ENCODE results near the gene UVSSA.
"Not testable (repeated sequence)": the region's sequence is repeated elsewhere in the genome, so short reads cannot be mapped to it uniquely, and the experiment has no call there.

The UVSSA gene

DNA sequence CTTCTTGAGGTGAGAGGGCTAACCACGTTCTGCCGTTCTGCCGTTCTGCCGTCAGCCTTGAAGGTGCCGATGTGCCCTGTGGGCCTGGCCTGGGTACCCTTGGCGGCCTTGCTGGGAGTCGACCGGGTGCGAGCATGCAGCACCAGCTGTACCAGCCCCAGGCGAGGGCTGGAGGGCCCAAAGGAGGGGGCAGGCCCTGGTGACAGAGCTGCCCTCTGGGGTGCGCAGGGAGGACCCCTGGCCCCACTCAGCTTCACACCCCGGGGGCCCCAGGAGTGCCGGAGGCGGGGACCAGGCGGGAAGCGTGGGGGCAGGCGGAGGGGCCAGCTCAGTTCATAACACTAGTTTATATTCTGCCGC lies 22.1 kb downstream of the UVSSA start:
- DNase-seq (ENCODE audit: insufficient read length, low spot score) (no peak), FAIRE-seq (no peak)
- TF ChIP-seq, protein P1, sequence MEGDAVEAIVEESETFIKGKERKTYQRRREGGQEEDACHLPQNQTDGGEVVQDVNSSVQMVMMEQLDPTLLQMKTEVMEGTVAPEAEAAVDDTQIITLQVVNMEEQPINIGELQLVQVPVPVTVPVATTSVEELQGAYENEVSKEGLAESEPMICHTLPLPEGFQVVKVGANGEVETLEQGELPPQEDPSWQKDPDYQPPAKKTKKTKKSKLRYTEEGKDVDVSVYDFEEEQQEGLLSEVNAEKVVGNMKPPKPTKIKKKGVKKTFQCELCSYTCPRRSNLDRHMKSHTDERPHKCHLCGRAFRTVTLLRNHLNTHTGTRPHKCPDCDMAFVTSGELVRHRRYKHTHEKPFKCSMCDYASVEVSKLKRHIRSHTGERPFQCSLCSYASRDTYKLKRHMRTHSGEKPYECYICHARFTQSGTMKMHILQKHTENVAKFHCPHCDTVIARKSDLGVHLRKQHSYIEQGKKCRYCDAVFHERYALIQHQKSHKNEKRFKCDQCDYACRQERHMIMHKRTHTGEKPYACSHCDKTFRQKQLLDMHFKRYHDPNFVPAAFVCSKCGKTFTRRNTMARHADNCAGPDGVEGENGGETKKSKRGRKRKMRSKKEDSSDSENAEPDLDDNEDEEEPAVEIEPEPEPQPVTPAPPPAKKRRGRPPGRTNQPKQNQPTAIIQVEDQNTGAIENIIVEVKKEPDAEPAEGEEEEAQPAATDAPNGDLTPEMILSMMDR (IDR thresholded peaks at IDR 0.05; ENCODE audit: insufficient read depth, missing control alignments), result no peak

DNA sequence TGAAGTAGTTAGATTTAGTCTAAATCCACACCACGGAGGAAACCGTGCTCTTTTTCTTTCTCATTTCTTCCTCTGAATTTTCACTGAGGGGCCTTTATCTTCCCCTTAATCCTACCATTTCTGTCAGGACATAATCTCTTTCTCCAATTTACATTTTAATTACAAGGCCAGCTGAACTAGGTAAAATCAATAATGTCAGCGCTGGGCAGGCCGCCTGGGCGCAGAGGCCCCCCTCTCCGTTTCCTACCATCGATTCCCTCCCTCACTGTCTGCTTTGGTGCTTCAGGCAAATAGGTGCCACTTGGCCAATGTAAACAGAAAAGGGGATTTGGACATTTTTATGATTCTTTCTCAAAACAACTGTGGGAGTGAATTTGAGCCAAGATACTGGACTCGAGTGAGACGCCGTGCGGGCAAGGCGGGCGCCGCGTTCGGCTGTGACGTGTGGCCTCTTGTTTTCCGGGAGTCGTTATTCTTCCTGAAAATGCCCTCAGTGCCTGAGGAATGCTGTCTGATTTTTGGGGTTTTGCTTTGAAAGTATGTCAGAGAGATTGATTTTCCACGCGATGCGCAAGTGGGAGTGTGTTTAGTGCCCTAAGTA lies 22.6 kb downstream of the UVSSA start:
- FAIRE-seq, result no peak
- TF ChIP-seq, protein P1 (IDR thresholded peaks at IDR 0.05; ENCODE audit: insufficient read depth, missing control alignments), result no peak
- no peak for DNase-seq (ENCODE audit: insufficient read length, low spot score)

DNA sequence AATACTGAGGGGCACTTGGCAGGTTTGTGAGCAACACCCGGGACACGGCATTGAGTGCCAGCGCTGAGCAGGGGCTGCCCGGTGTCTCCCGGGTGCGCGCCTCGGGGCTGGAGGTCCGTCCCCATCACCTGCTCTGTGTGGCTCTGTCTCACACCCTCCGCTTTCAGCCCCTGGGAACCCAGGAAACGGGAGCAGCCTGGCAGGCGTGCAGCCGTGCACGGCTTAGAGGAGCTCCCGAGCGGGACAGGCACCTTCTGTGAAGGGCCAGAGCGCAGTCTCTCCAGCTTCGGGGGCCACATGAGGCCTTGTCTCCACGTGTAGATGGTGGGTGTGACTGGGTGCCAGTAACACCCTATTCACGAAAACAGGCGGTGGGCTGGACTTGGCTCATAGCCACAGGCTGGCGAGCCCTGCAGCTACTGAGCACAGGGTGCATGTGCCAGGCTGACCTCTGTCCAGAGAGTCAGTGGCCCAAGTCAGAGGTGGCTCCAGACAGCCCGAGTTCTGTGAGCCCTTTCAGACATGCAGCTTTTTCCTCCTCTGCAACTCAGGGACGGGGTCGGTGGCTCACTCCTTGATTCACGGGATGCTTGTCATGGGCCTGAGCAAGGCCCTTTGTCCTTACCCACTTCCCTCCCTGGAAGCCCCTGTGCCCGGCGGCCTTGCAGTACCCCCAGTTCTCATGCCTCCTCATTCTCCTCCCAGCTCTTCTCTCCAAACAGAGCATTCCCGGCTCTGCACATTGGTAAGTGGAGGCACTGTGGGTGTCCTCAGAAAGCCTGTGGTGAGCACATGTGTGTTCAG lies 23.5 kb downstream of the UVSSA start:
- FAIRE-seq (no peak), DNase-seq (ENCODE audit: insufficient read length, low spot score) (no peak)
- TF ChIP-seq, protein P1 (IDR thresholded peaks at IDR 0.05; ENCODE audit: insufficient read depth, missing control alignments), result no peak

DNA sequence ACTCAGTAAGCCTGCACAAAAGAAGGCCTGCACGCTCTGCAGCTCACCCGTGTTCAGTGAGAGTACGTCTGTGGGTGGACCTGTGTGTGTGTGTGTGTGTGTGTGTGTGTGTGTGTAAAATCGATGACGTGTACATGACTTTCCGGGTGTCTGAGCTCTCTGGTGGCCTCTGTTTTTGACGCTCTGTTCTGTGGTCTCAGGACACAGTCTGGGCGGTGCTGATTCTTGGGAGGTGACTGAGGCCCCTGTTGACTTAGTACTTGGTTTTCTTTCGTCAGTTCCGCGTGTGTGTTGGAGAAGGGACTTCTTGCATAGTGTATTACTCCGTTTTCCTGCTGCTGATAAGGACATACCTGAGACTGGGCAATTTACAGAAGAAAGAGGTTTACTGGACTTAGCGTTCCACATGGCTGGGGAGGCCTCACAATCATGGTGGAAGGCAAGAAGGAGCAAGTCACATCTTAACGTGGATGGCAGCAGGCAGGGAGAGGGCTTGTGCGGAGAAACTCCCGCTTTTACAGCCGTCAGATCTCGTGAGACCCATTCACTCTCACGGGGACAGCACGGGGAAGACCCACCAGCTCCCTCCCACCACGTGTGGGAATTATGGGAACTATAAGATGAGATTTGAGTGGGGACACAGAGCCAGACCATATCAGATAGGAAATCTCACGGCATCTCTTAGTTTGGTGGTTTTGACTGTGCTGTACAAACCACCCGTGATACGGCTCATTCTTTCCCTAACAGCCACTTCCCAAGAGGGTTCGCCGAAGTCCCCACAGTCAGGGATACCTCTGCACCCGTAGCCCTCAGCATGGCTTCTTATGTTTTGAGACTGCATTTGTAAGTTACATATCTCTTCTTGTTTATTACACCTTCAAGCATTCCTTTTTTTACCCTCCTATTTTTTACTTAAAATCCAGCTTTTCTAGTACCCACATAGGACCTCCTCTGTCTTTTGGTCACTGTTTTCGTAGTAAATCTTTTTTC lies 24.5 kb downstream of the UVSSA start:
- FAIRE-seq, result no peak
- TF ChIP-seq, protein P1 (IDR thresholded peaks at IDR 0.05; ENCODE audit: insufficient read depth, missing control alignments), result no peak

DNA sequence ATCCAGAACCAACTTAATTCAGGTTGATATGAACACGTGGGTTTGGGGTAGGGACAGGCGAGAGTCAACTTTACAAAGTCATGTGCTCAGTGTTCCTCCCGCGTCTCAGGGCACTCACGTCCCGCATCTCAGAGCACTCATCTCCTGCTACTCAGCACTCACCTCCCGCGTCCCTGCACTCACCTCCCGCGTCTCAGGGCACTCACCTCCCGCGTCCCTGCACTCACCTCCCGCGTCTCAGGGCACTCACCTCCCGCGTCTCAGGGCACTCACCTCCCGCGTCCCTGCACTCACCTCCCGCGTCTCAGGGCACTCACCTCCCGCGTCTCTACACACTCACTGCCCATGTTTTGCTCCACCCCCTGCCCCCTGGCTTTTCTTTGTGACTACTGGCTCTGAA lies 25.6 kb downstream of the UVSSA start:
- FAIRE-seq; DNase-seq (ENCODE audit: insufficient read length, low spot score): not testable (repeated sequence)

More for the DNA sequence above, 24.5 kb downstream of the UVSSA start:
- no peak for DNase-seq (ENCODE audit: insufficient read length, low spot score)

DNA sequence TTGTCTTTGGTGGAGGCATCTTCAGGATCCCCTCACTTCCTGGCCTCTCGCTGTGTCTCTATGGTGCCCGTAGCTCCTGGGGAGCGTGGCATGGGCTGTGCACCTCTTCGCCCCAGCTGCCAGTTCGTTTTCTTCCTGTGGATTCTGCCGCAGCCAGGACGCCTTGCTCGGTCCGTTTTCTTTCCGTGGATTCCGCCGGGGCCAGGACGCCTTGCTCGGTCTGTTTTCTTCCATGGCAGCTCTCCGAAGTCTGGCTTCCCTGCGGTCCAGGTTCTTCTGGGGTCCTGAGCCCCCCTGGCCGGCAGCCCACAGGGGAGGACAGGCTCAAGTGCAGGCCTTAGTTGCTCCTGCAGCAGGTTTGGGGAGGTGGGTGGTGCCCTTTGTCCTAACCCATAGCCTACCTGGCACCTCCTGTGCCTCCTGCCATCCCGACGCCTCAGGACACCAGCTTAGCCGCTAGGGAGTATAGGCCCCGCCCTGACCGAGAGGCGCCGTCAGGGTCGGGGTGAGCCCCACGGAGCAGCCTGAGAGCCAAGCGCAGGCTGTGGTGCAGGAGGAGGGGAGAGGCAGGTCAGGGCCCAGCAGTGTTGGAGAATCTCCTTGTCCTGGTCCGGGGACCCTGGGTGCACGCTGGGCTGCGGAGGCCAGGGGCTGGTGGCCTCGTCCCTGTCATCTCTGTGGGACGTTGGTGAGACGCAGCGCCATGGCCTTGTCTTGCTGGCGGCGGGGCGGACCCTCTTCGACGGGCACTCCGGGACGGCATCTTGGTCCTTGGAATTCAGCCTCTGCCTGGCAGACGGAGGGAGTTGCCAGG lies 27.1 kb downstream of the UVSSA start:
- no peak for FAIRE-seq
- TF ChIP-seq, protein P1 (IDR thresholded peaks at IDR 0.05; ENCODE audit: insufficient read depth, missing control alignments), result no peak
- DNase-seq (ENCODE audit: insufficient read length, low spot score), result no peak

DNA sequence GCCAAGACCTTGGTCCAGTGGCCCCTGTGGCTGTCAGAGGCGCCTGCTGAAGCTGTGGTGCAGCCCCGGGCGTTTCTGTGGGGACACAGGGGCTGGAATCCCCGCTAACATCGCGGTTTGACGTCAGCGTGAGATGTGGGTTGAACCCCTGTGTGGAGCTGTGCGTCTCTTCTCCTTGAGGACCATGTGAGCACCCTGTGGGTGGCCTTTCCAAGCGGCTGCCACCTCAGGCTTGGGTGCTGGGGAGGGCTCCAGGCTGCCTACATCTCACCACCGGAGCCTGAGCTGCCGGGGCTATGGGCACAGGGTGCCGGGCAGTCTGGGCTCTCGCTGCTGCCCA lies 27.7 kb downstream of the UVSSA start:
- DNase-seq (ENCODE audit: insufficient read length, low spot score), result no peak

More for the DNA sequence above, 27.7 kb downstream of the UVSSA start:
- FAIRE-seq, result no peak
- TF ChIP-seq, protein P1 (IDR thresholded peaks at IDR 0.05; ENCODE audit: insufficient read depth, missing control alignments), result no peak

Measured in D721Med (cell line).